GM12878 (cell line): ENCODE measurements around the gene SCEL. TPM values are rescaled to one million over a fixed set of nuclear protein-coding genes. Genes with fewer than 3 reads are reported as not detected.

Source experiments
- ATAC-seq: fragments of 200-7000 bp; cut with Tn5 transposase; 3 replicates; pipeline ENCODE4 v1.9.1; 2020; ENCODE audit warnings: mild to moderate bottlenecking, moderate library complexity
- BruUV-seq: library from RNA; stranded (reverse); fragments of 400-500 nt; replicated peaks from 2 replicates; lab custom pipeline; 2021; lab: Mats Ljungman, UMichigan
- CTCF ChIA-PET: fragments of 300-600 bp; sonication (Branson Sonifier 250); formaldehyde crosslinking; extraction: SDS; loops from one replicate; lab custom pipeline; 2021; ENCODE audit warnings: inconsistent platforms; lab: Yijun Ruan, JAX
- POLR2A ChIA-PET: fragments of 350-600 bp; formaldehyde crosslinking; extraction: SDS; loops from one replicate; lab custom pipeline; 2021; ENCODE audit warnings: inconsistent platforms; lab: Charles Lee
- RAD21 ChIA-PET: fragments of 300-600 bp; sonication (Branson Sonifier 250); formaldehyde crosslinking; loops from one replicate; lab custom pipeline; 2023; ENCODE audit warnings: antibody characterized with exemption; ENCODE audit not compliant: unreplicated experiment; lab: Charles Lee
- SMC1A ChIA-PET: fragments of 300-600 bp; sonication (Branson Sonifier 250); formaldehyde crosslinking; loops from one replicate; lab custom pipeline; 2023; ENCODE audit not compliant: unreplicated experiment, uncharacterized antibody; lab: Charles Lee
- DNase-seq: peaks from one replicate; pipeline ENCODE4 v3.0.0-alpha.2; 2011; ENCODE audit warnings: low read depth, low spot score
- FAIRE-seq: peaks from 3 replicates; lab custom pipeline; 2011; peaks lifted over from hg19 to GRCh38; lab: Jason Lieb, UNC
- H2AFZ ChIP-seq: 2 replicates; pipeline ENCODE4 v1.6.0; 2011; ENCODE audit warnings: low read depth, low read length, control low read depth; ENCODE audit not compliant: control insufficient read depth
- H3K27ac ChIP-seq: 2 replicates; pipeline ENCODE4 v1.5.1; 2011; ENCODE audit warnings: control low read depth; ENCODE audit not compliant: control insufficient read depth, insufficient read depth
- H3K27me3 ChIP-seq, 2 experiments: replicated peaks in 1 of 2; 2 replicates each; pipeline versions ENCODE4 v1.6.0 to v1.6.1; 2011; ENCODE audit warnings: low read length in 1 of 2; ENCODE audit not compliant: control insufficient read depth in 2 of 2, insufficient read depth in 2 of 2
- H3K36me3 ChIP-seq, 2 experiments: 2 replicates each; pipeline ENCODE4 v1.5.1; 2011; ENCODE audit warnings: low read length in 1 of 2; ENCODE audit not compliant: control insufficient read depth in 2 of 2, insufficient read depth in 2 of 2
- H3K4me1 ChIP-seq: 2 replicates; pipeline ENCODE4 v1.6.1; 2011; ENCODE audit warnings: mild to moderate bottlenecking, low read length, moderate library complexity, mixed read lengths; ENCODE audit not compliant: control insufficient read depth, insufficient read depth
- H3K4me2 ChIP-seq: 2 replicates; pipeline ENCODE4 v1.6.0; 2011; ENCODE audit warnings: control low read depth; ENCODE audit not compliant: control insufficient read depth, insufficient read depth
- H3K4me3 ChIP-seq: fragments of 200-600 bp; sonication (generic); 2 replicates; pipeline ENCODE4 v1.5.1; 2016
- H3K79me2 ChIP-seq: 2 replicates; pipeline ENCODE4 v1.6.0; 2011; ENCODE audit warnings: low read length; ENCODE audit not compliant: control insufficient read depth, insufficient read depth
- H3K9ac ChIP-seq: 2 replicates; pipeline ENCODE4 v1.8.0; 2011; ENCODE audit warnings: low read length, control low read depth, mixed read lengths; ENCODE audit not compliant: control insufficient read depth, insufficient read depth
- H3K9me3 ChIP-seq: replicated peaks from 3 replicates; pipeline ENCODE4 v1.5.1; 2011; ENCODE audit warnings: mild to moderate bottlenecking, low read length; ENCODE audit not compliant: control insufficient read depth, insufficient read depth
- H4K20me1 ChIP-seq: 2 replicates; pipeline ENCODE4 v1.6.0; 2011; ENCODE audit not compliant: control insufficient read depth, insufficient read depth
- TARDBP ChIP-seq: IDR thresholded peaks from 2 replicates; pipeline ENCODE4 v1.6.1; 2016; ENCODE audit warnings: borderline replicate concordance
- TCF7 ChIP-seq: IDR thresholded peaks from 2 replicates; pipeline ENCODE4 v1.6.1; 2014; ENCODE audit warnings: antibody characterized with exemption, borderline replicate concordance
- WGBS: methylation state at CpG from one replicate; pipeline ENCODE4 v1.1.6; 2016; ENCODE audit warnings: low lambda C conversion rate; ENCODE audit not compliant: insufficient replicate concordance, insufficient coverage; ENCODE audit errors: missing lambda C conversion rate; 5-methylcytosine and 5-hydroxymethylcytosine counted together
- in situ Hi-C: fragments of 300-500 bp; cut with MboI; formaldehyde crosslinking; loops from 9 replicates; pipeline ENCODE4 v1.14.3; 2018; ENCODE audit warnings: mixed read lengths
- intact Hi-C: fragments of 100-400 bp; cut with micrococcal nuclease; formaldehyde crosslinking; loops from one replicate; pipeline ENCODE4 v1.14.2; 2022; ENCODE audit not compliant: unreplicated experiment
- polyA plus RNA-seq, 11 experiments: library from polyadenylated mRNA; depleted of rRNA in 4 of 11; unstranded in 6 of 11; stranded (reverse) in 5 of 11; fragments of >200 nt; fragmentation: Nextera tagmentation in 4 of 11; fragmentation: Illumina TruSeq in 1 of 11; extraction: Ambion mirVana in 4 of 11; extraction: Trizol in 1 of 11; gene quantifications; 1 replicate in 1 of 11; 2 replicates in 10 of 11; pipeline versions ENCODE4 v1.2.1 to v1.2.3, GENCODE V29; 2011 to 2016; ENCODE audit warnings: inconsistent platforms in 2 of 11, missing spikeins in 2 of 11, low read depth in 1 of 11
- total RNA-seq, 4 experiments: library from RNA; depleted of rRNA in 3 of 4; stranded (reverse); fragments of >200 nt in 3 of 4; fragmentation: Illumina TruSeq in 1 of 4; extraction: Trizol in 1 of 4; gene quantifications; 2 replicates each; pipeline versions ENCODE4 v1.2.1 to v1.2.3, GENCODE V29; 2013 to 2021
- TF ChIP-seq, protein P1 (sequence below): IDR thresholded peaks from 2 replicates; pipeline ENCODE4 v1.6.1; 2011; ENCODE audit warnings: low read depth, mild to moderate bottlenecking, low read length, moderate library complexity, borderline replicate concordance; ENCODE audit errors: extremely low read depth
- TF ChIP-seq, protein P2 (sequence below): fragments of 450-650 bp; formaldehyde crosslinking; IDR thresholded peaks from 2 replicates; pipeline ENCODE4 v1.4.0; 2022; ENCODE audit warnings: mild to moderate bottlenecking, moderate library complexity
- TF ChIP-seq, protein P3 (sequence below), 3 experiments: IDR thresholded peaks in 2 of 3; conservative IDR thresholded peaks in 1 of 3; 2 replicates each; pipeline ENCODE4 v1.5.1; 2011; ENCODE audit warnings: low read depth in 3 of 3, low read length in 3 of 3, mild to moderate bottlenecking in 3 of 3, control low read depth in 2 of 3, moderate library complexity in 2 of 3, inconsistent platforms in 1 of 3, mixed read lengths in 1 of 3; ENCODE audit not compliant: control insufficient read depth in 2 of 3, insufficient read depth in 1 of 3; ENCODE audit errors: extremely low read depth in 1 of 3

SCEL gene
- total and polyA plus RNA-seq, 10 of the 15 experiments (the other 5 are each of a cell fraction or from before 2014, with no cell fraction given), result 0.09 to 0.68 (median 0.16) TPM; not detected in 1

DNA sequence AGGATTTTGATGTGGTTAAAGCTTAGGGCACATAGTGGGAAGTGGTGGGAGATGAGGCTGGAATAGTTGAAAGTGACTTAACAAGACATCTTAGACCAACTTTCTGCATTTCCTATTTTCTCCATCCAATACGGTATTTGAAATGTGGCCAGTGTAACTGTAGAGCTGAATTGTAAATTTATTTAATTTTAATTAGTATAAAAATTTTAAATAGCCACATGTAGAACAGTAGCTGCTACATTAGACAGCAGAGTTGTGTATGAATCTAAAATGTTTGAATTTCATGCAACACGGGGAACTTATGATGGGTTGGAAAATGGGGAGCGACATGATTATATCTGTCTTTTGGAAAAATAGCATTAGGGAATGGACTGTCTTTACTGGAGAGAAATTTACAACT, 7.1 kb upstream of the SCEL start:
- WGBS, result 95% methylated on average over 3 of the region's 3 CpGs
- no peak overlapping the region for H3K4me2 ChIP-seq
- no peaks in the 10 kb centered on the region for H3K9me3 ChIP-seq
- in situ Hi-C loops, result no loop called here
- H3K27ac ChIP-seq, result no peak overlapping the region
- no peaks in the 10 kb centered on the region for H4K20me1 ChIP-seq
- FAIRE-seq (no peak), ATAC-seq (no peak), DNase-seq (no peak)
- H3K4me1 ChIP-seq, result 0 out of 2 replicates have a peak, but pooled peaks cover 10% of the 10 kb centered on the region
- ChIA-PET SMC1A (interaction anchor here (0.7 to 5.2 kb wide), 11 partner anchors 9 to 593 kb away, joined by 3 to 58 read pairs (median 4); no protein-coding TSS in a partner anchor), POLR2A (interaction anchor here (0.9 to 2.2 kb wide), 5 partner anchors 12 to 32 kb away, joined by 3 to 10 read pairs (median 5); no protein-coding TSS in a partner anchor), CTCF (interaction anchor here (0.5 to 2.2 kb wide), 10 partner anchors 10 to 401 kb away, joined by 3 to 13 read pairs (median 4); no protein-coding TSS in a partner anchor), RAD21 (interaction anchor here (1.0 to 2.8 kb wide), 8 partner anchors 9 to 36 kb away, joined by 3 to 19 read pairs (median 6); no protein-coding TSS in a partner anchor)
- no peaks in the 10 kb centered on the region for H3K36me3 ChIP-seq
- BruUV-seq, result no TSS peak
- no peak overlapping the region for H3K9ac ChIP-seq
- H3K27me3 ChIP-seq, result peaks cover 0 to 3% of the 10 kb centered on the region in 2 experiments; a peak in 1 of 4 replicates
- no peak overlapping the region for H2AFZ ChIP-seq
- no peak overlapping the region for H3K4me3 ChIP-seq
- H3K79me2 ChIP-seq, result no peaks in the 10 kb centered on the region
- TF ChIP-seq TCF7 (no peak), TARDBP (no peak)
- TF ChIP-seq, protein P1, sequence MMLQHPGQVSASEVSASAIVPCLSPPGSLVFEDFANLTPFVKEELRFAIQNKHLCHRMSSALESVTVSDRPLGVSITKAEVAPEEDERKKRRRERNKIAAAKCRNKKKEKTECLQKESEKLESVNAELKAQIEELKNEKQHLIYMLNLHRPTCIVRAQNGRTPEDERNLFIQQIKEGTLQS, result no peak
- TF ChIP-seq, protein P2, sequence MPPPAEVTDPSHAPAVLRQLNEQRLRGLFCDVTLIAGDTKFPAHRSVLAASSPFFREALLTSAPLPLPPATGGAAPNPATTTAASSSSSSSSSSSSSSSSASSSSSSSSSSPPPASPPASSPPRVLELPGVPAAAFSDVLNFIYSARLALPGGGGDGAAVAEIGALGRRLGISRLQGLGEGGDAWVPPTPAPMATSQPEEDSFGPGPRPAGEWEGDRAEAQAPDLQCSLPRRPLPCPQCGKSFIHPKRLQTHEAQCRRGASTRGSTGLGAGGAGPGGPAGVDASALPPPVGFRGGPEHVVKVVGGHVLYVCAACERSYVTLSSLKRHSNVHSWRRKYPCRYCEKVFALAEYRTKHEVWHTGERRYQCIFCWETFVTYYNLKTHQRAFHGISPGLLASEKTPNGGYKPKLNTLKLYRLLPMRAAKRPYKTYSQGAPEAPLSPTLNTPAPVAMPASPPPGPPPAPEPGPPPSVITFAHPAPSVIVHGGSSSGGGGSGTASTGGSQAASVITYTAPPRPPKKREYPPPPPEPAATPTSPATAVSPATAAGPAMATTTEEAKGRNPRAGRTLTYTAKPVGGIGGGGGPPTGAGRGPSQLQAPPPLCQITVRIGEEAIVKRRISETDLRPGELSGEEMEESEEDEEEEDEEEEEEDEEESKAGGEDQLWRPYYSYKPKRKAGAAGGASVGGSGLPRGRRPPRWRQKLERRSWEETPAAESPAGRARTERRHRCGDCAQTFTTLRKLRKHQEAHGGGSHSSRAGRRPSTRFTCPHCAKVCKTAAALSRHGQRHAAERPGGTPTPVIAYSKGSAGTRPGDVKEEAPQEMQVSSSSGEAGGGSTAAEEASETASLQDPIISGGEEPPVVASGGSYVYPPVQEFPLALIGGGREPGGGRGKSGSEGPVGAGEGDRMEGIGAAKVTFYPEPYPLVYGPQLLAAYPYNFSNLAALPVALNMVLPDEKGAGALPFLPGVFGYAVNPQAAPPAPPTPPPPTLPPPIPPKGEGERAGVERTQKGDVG (CRISPR knock-in tag), result no peak
- TF ChIP-seq, protein P3, sequence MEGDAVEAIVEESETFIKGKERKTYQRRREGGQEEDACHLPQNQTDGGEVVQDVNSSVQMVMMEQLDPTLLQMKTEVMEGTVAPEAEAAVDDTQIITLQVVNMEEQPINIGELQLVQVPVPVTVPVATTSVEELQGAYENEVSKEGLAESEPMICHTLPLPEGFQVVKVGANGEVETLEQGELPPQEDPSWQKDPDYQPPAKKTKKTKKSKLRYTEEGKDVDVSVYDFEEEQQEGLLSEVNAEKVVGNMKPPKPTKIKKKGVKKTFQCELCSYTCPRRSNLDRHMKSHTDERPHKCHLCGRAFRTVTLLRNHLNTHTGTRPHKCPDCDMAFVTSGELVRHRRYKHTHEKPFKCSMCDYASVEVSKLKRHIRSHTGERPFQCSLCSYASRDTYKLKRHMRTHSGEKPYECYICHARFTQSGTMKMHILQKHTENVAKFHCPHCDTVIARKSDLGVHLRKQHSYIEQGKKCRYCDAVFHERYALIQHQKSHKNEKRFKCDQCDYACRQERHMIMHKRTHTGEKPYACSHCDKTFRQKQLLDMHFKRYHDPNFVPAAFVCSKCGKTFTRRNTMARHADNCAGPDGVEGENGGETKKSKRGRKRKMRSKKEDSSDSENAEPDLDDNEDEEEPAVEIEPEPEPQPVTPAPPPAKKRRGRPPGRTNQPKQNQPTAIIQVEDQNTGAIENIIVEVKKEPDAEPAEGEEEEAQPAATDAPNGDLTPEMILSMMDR (IDR thresholded peaks at IDR 0.05 in 2 of 3, conservative IDR thresholded peaks at IDR 0.05 in 1 of 3; ENCODE audit: control insufficient read depth in 2 of 3, extremely low read depth in 1 of 3, insufficient read depth in 1 of 3, low read depth in 3 of 3, low read length in 3 of 3), result no peak
- intact Hi-C loops, result no loop called here
